Ishikawa (cell line): Measurements from ENCODE around the gene DCTPP1.

ENCODE experiments used
- EGR1 ChIP-seq: IDR thresholded peaks from 2 replicates; pipeline ENCODE4 v1.6.1; 2012
- EP300 ChIP-seq: IDR thresholded peaks from 2 replicates; pipeline ENCODE4 v1.6.1; 2012; ENCODE audit warnings: borderline replicate concordance
- TAF1 ChIP-seq: IDR thresholded peaks from 2 replicates; pipeline ENCODE4 v1.6.1; 2012; ENCODE audit warnings: low read depth, mild to moderate bottlenecking
- TCF12 ChIP-seq: IDR thresholded peaks from 2 replicates; pipeline ENCODE4 v1.6.1; 2012; ENCODE audit warnings: low read depth
- TEAD4 ChIP-seq: IDR thresholded peaks from 2 replicates; pipeline ENCODE4 v1.6.1; 2012
- YY1 ChIP-seq: IDR thresholded peaks from 2 replicates; pipeline ENCODE4 v1.6.1; 2012; ENCODE audit warnings: low read depth

- TF ChIP-seq TAF1 (no peak), TEAD4 (no peak), EP300 (no peak), EGR1 (no peak), YY1 (no peak), TCF12 (no peak)
These were observed 31.8 kb downstream of the DCTPP1 start for GRCh38 chr16:30397776-30398660.
